HEK293 (cell line): ENCODE data around the gene SERINC5.

Source experiments
- CTCF ChIA-PET: fragments of 350-600 bp; formaldehyde crosslinking; extraction: SDS; loops from one replicate; lab custom pipeline; 2021; ENCODE audit warnings: antibody characterized with exemption; lab: Yijun Ruan, JAX
- POLR2A ChIA-PET: fragments of 300-600 bp; formaldehyde crosslinking; extraction: SDS; loops from one replicate; lab custom pipeline; 2020; ENCODE audit warnings: antibody characterized with exemption, inconsistent platforms; lab: Yijun Ruan, JAX
- H3K27ac ChIP-seq: fragments of 200-500 bp; sonication (Bioruptor generic); 2 replicates; pipeline ENCODE4 v1.5.1; 2014; ENCODE audit warnings: low read depth, low read length, control low read depth, inconsistent platforms; ENCODE audit errors: extremely low read depth
- H3K36me3 ChIP-seq, 2 experiments: fragments of 200-500 bp in 1 of 2; sonication (Bioruptor generic) in 1 of 2; 1 replicate in 1 of 2; 2 replicates in 1 of 2; pipeline ENCODE4 v1.5.1; 2014 to 2017; ENCODE audit warnings: inconsistent platforms in 2 of 2, low read length in 2 of 2; ENCODE audit not compliant: control insufficient read depth in 2 of 2, insufficient read depth in 1 of 2
- H3K4me1 ChIP-seq: fragments of 200-500 bp; sonication (Bioruptor generic); 2 replicates; pipeline ENCODE4 v1.5.1; 2014; ENCODE audit warnings: mild to moderate bottlenecking, low read length, inconsistent platforms; ENCODE audit not compliant: control insufficient read depth, insufficient read depth
- H3K4me3 ChIP-seq: 2 replicates; pipeline ENCODE4 v1.5.1; 2011; ENCODE audit warnings: low read depth, mild to moderate bottlenecking, control low read depth, low read length, moderate library complexity
- H3K9me3 ChIP-seq: fragments of 200-500 bp; sonication (Bioruptor generic); 2 replicates; pipeline ENCODE4 v1.5.1; 2014; ENCODE audit warnings: low read depth, low read length, inconsistent platforms; ENCODE audit not compliant: control insufficient read depth, insufficient read depth
- BCL11A ChIP-seq: fragments of 450-650 bp; formaldehyde crosslinking; IDR thresholded peaks from 2 replicates; pipeline ENCODE4 v1.5.1; 2016; ENCODE audit warnings: low read depth, missing biosample characterization, missing genetic modification characterization
- GFI1B ChIP-seq: fragments of 450-650 bp; formaldehyde crosslinking; IDR thresholded peaks from 2 replicates; pipeline ENCODE4 v1.5.1; 2016; ENCODE audit warnings: missing biosample characterization, missing genetic modification characterization
- HOXC10 ChIP-seq: sonication (generic); formaldehyde crosslinking; IDR thresholded peaks from 2 replicates; pipeline ENCODE4 v1.8.1; 2023; ENCODE audit warnings: mild to moderate bottlenecking, missing genetic modification reagents
- ZNF121 ChIP-seq: fragments of 450-650 bp; formaldehyde crosslinking; IDR thresholded peaks from 2 replicates; pipeline ENCODE4 v1.5.1; 2016; ENCODE audit warnings: missing biosample characterization, missing genetic modification characterization
- ZNF341 ChIP-seq: fragments of 450-650 bp; formaldehyde crosslinking; IDR thresholded peaks from 2 replicates; pipeline ENCODE4; 2016; ENCODE audit warnings: low read depth, missing biosample characterization, missing genetic modification characterization
- ZNF785 ChIP-seq: fragments of 450-650 bp; formaldehyde crosslinking; IDR thresholded peaks from 2 replicates; pipeline ENCODE4 v1.5.1; 2016; ENCODE audit warnings: missing biosample characterization, missing genetic modification characterization
- TF ChIP-seq, protein P1 (sequence below): fragments of 450-650 bp; formaldehyde crosslinking; IDR thresholded peaks from 2 replicates; pipeline ENCODE4 v1.5.1; 2016; ENCODE audit warnings: missing biosample characterization, missing genetic modification characterization
- TF ChIP-seq, protein P2 (sequence below): fragments of 450-650 bp; formaldehyde crosslinking; IDR thresholded peaks from 2 replicates; pipeline ENCODE4 v1.5.1; 2016; ENCODE audit warnings: missing biosample characterization, missing genetic modification characterization
- TF ChIP-seq, protein P3 (sequence below): fragments of 450-650 bp; formaldehyde crosslinking; IDR thresholded peaks from 2 replicates; pipeline ENCODE4 v1.5.1; 2017; ENCODE audit warnings: missing biosample characterization, missing genetic modification characterization
- TF ChIP-seq, protein P4 (sequence below): fragments of 450-650 bp; formaldehyde crosslinking; optimal IDR thresholded peaks from 2 replicates; pipeline ENCODE3; 2016; ENCODE audit warnings: missing biosample characterization, mild to moderate bottlenecking, missing genetic modification characterization
- TF ChIP-seq, protein P5 (sequence below): fragments of 450-650 bp; formaldehyde crosslinking; IDR thresholded peaks from 2 replicates; pipeline ENCODE4 v1.5.1; 2016; ENCODE audit warnings: missing biosample characterization, missing genetic modification characterization

The SERINC5 gene

DNA sequence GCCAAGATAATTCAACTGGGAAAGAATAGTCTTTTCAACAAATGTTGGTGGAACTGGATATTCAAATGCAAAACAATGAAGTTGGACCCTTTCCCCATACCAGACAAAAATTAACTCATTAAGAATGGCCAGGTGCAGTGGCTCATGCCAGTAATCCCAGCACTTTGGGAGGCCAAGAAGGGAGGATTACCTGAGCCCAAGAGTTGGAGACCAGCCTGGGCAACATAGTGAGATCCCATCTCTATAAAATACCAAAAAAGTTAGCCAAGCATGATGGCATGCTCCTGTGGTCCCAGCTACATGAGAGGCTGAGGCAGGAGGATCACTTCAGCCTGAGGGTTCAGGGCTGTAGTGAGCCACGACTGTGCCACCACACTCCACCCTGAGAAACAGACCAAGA lies 24.2 kb downstream of the SERINC5 start:
- TF ChIP-seq ZNF121 (tag by site-specific recombination): peak; percentile 83
- no peak for TF ChIP-seq HOXC10 (CRISPR knock-in tag)
- POLR2A ChIA-PET: interaction anchor here (0.6 kb wide), 1 partner anchor 716 kb away, joined by 3 read pairs; no protein-coding TSS in a partner anchor
- no peak overlapping the region for H3K27ac ChIP-seq
- H3K4me1 ChIP-seq: no peaks in the 10 kb centered on the region
- no peaks in the 10 kb centered on the region for H3K36me3 ChIP-seq
- no peaks in the 10 kb centered on the region for H3K9me3 ChIP-seq
- CTCF ChIA-PET: no interaction called here
- no peak overlapping the region for H3K4me3 ChIP-seq

DNA sequence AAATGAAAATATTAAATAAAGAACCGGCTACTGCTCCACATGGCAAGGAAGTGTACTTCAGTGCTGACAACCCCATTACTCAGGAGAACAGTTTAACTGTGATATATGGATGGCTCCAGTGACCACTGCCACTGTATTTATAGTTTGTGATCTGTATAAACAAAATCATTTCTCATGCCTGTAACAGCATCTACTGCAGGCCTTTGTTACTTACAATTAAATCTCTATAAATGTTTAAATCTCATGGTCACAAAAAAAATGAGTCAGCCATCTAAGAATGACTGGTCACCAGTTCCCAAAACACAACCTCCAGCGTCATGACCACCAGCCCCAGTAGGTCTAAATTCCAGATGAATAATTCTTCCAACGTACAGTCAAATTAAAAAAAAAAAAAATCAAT lies 24.6 kb downstream of the SERINC5 start:
- no peak overlapping the region for H3K4me3 ChIP-seq
- POLR2A ChIA-PET: interaction anchor here (0.6 kb wide), 1 partner anchor 716 kb away, joined by 3 read pairs; no protein-coding TSS in a partner anchor
- TF ChIP-seq, protein P1, sequence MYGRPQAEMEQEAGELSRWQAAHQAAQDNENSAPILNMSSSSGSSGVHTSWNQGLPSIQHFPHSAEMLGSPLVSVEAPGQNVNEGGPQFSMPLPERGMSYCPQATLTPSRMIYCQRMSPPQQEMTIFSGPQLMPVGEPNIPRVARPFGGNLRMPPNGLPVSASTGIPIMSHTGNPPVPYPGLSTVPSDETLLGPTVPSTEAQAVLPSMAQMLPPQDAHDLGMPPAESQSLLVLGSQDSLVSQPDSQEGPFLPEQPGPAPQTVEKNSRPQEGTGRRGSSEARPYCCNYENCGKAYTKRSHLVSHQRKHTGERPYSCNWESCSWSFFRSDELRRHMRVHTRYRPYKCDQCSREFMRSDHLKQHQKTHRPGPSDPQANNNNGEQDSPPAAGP (tag by site-specific recombination): no peak
- peak; percentile 70; the same call in 1 of the 2 replicates for TF ChIP-seq GFI1B
- TF ChIP-seq, all 188 proteins: peak for 1
- CTCF ChIA-PET: no interaction called here
- no peaks in the 10 kb centered on the region for H3K4me1 ChIP-seq
- no peak overlapping the region for H3K27ac ChIP-seq
- H3K36me3 ChIP-seq: no peaks in the 10 kb centered on the region
- no peaks in the 10 kb centered on the region for H3K9me3 ChIP-seq

DNA sequence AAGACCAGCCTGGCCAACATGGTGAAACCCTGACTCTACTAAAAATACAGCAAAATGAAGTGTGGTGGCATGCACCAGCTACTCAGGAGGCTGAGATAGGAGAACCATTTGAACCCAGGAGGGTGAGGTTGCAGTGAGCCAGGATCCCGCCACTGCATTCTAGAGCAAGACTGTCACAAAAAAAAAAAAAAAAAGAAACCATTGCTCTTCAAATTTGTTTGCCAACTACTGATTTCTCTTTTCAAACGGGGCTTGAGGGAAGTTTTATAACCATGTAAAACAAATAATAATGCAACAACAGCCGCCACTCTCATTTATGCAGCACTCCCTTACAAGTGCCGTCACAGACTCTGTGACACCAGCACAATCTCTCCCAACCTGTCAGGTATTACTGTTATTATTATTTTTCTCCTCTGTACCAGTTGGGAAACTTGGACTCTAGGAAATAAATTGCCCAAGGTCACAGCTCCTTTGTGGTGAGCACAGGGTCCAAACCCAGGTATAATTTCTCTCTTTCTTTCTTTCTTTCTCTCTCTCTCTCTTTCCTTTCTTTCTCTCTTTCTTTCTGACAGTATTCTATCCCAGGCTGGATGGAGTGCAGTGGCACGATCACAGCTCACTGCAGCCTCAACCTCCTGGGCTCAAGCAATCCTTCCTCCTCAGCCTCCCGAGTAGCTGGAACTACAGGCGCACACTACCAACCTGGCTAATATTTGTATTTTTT lies 25.4 kb downstream of the SERINC5 start:
- no peaks in the 10 kb centered on the region for H3K4me1 ChIP-seq
- POLR2A ChIA-PET: no interaction called here
- no peaks in the 10 kb centered on the region for H3K9me3 ChIP-seq
- no peak for TF ChIP-seq ZNF785 (tag by site-specific recombination)
- TF ChIP-seq, protein P2, sequence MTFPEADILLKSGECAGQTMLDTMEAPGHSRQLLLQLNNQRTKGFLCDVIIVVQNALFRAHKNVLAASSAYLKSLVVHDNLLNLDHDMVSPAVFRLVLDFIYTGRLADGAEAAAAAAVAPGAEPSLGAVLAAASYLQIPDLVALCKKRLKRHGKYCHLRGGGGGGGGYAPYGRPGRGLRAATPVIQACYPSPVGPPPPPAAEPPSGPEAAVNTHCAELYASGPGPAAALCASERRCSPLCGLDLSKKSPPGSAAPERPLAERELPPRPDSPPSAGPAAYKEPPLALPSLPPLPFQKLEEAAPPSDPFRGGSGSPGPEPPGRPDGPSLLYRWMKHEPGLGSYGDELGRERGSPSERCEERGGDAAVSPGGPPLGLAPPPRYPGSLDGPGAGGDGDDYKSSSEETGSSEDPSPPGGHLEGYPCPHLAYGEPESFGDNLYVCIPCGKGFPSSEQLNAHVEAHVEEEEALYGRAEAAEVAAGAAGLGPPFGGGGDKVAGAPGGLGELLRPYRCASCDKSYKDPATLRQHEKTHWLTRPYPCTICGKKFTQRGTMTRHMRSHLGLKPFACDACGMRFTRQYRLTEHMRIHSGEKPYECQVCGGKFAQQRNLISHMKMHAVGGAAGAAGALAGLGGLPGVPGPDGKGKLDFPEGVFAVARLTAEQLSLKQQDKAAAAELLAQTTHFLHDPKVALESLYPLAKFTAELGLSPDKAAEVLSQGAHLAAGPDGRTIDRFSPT (tag by site-specific recombination): no peak
- TF ChIP-seq GFI1B: peak; percentile 34; the same call in 1 of the 2 replicates
- TF ChIP-seq ZNF341: no peak
- TF ChIP-seq, all 188 proteins: peak for 1
- no peaks in the 10 kb centered on the region for H3K36me3 ChIP-seq
- CTCF ChIA-PET: no interaction called here
- no peak overlapping the region for H3K4me3 ChIP-seq
- no peak overlapping the region for H3K27ac ChIP-seq

DNA sequence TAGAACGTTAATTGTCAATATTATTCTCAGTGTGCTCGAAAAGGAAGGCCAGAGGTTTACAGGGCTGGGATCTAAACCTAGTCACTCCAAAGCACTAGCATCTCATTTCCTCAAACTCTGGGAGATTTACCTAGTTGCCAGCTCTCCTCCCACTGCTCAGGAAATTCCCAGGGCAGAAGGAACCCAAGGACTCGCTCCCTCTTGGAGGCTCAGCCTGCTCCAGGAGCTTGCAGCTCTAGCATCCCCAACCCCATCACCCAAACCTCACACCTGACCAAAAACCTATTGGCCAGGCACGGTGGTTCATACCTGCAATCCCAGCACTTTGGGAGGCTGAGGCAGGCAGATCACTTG lies 26.0 kb downstream of the SERINC5 start:
- no peaks in the 10 kb centered on the region for H3K4me1 ChIP-seq

More for the DNA sequence above, 26.0 kb downstream of the SERINC5 start:
- Histone ChIP-seq H3K9me3 (no peaks in the 10 kb centered on the region), H3K4me3 (no peak overlapping the region), H3K36me3 (no peaks in the 10 kb centered on the region), H3K27ac (no peak overlapping the region)
- ChIA-PET CTCF (no interaction called here), POLR2A (no interaction called here)
- TF ChIP-seq, protein P3, sequence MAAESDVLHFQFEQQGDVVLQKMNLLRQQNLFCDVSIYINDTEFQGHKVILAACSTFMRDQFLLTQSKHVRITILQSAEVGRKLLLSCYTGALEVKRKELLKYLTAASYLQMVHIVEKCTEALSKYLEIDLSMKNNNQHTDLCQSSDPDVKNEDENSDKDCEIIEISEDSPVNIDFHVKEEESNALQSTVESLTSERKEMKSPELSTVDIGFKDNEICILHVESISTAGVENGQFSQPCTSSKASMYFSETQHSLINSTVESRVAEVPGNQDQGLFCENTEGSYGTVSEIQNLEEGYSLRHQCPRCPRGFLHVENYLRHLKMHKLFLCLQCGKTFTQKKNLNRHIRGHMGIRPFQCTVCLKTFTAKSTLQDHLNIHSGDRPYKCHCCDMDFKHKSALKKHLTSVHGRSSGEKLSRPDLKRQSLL (tag by site-specific recombination): peak; percentile 75; the same call in 1 of the 2 replicates
- TF ChIP-seq BCL11A: no peak
- TF ChIP-seq, protein P4, sequence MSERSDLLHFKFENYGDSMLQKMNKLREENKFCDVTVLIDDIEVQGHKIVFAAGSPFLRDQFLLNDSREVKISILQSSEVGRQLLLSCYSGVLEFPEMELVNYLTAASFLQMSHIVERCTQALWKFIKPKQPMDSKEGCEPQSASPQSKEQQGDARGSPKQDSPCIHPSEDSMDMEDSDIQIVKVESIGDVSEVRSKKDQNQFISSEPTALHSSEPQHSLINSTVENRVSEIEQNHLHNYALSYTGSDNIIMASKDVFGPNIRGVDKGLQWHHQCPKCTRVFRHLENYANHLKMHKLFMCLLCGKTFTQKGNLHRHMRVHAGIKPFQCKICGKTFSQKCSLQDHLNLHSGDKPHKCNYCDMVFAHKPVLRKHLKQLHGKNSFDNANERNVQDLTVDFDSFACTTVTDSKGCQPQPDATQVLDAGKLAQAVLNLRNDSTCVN: no peak
- TF ChIP-seq, protein P5, sequence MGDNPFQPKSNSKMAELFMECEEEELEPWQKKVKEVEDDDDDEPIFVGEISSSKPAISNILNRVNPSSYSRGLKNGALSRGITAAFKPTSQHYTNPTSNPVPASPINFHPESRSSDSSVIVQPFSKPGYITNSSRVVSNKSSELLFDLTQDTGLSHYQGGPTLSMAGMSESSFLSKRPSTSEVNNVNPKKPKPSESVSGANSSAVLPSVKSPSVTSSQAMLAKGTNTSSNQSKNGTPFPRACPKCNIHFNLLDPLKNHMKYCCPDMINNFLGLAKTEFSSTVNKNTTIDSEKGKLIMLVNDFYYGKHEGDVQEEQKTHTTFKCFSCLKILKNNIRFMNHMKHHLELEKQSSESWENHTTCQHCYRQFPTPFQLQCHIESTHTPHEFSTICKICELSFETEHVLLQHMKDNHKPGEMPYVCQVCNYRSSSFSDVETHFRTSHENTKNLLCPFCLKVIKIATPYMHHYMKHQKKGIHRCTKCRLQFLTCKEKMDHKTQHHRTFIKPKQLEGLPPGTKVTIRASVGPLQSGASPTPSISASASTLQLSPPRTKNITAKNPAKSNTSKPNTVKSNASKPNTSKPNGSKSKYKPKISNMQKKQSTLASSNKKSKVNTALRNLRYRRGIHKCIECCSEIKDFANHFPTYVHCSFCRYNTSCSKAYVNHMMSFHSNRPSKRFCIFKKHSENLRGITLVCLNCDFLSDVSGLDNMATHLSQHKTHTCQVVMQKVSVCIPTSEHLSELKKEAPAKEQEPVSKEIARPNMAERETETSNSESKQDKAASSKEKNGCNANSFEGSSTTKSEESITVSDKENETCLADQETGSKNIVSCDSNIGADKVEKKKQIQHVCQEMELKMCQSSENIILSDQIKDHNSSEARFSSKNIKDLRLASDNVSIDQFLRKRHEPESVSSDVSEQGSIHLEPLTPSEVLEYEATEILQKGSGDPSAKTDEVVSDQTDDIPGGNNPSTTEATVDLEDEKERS (tag by site-specific recombination): no peak
